ENCODE results near the gene UVRAG. TPM values are rescaled to one million over a fixed set of nuclear protein-coding genes. Genes with fewer than 3 reads are reported as not detected.

Gene UVRAG
- total RNA-seq, 1 donor from 2014 or later, result 34.0 TPM

DNA sequence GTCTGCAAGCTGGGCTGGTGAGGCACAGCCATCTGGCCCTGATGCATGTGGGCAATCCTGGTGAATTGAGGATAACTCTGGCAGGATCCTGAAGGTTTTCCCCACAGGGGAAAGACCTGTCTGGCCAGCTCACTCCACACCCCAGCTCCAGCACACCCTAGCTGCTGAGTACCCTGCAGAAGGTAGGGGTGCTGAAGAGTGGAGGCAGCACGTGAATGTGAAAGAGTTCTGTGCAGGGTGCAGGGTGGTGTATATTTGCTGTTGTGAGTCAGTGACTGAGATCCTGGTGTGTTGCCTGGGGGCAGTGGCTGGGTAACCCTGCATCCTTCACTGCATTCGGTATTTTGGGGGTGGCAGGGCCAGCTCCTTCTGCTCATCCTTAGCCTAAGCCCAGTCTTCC, 24.0 kb upstream of the UVRAG start:
- Mint-ChIP-seq H3K4me3 (no peak overlapping the region), H3K4me1 (peaks cover 5% of the 10 kb centered on the region), H3K36me3 (no peaks in the 10 kb centered on the region), H3K27ac (no peak overlapping the region), H3K27me3 (ENCODE audit: insufficient read depth, low read depth) (peaks cover 5% of the 10 kb centered on the region), H3K9me3 (no peaks in the 10 kb centered on the region)
- H2AFZ ChIP-seq (replicated peaks), result no peak overlapping the region
- H3F3A ChIP-seq (ENCODE audit: low read depth), result no peaks in the 10 kb centered on the region
- no peak for DNase-seq (ENCODE audit: low spot score)
- no peaks in the 10 kb centered on the region for H3K79me2 ChIP-seq (ENCODE audit: low read depth)
- no peaks in the 10 kb centered on the region for H3K27me3 ChIP-seq
- TF ChIP-seq, protein P1, sequence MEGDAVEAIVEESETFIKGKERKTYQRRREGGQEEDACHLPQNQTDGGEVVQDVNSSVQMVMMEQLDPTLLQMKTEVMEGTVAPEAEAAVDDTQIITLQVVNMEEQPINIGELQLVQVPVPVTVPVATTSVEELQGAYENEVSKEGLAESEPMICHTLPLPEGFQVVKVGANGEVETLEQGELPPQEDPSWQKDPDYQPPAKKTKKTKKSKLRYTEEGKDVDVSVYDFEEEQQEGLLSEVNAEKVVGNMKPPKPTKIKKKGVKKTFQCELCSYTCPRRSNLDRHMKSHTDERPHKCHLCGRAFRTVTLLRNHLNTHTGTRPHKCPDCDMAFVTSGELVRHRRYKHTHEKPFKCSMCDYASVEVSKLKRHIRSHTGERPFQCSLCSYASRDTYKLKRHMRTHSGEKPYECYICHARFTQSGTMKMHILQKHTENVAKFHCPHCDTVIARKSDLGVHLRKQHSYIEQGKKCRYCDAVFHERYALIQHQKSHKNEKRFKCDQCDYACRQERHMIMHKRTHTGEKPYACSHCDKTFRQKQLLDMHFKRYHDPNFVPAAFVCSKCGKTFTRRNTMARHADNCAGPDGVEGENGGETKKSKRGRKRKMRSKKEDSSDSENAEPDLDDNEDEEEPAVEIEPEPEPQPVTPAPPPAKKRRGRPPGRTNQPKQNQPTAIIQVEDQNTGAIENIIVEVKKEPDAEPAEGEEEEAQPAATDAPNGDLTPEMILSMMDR (IDR thresholded peaks at IDR 0.05), result no peak
- no peak for TF ChIP-seq EZH2 (IDR thresholded peaks at IDR 0.05)
- TF ChIP-seq EZH2phosphoT487 (IDR thresholded peaks at IDR 0.05), result no peak
- no peak overlapping the region for H3K27ac ChIP-seq
- H3K4me2 ChIP-seq, result no peak overlapping the region
- H3K9me3 ChIP-seq (ENCODE audit: low read depth), result no peaks in the 10 kb centered on the region
- peaks cover 7% of the 10 kb centered on the region for H3K4me1 ChIP-seq
- H3K4me3 ChIP-seq, result no peak overlapping the region
- H3K9ac ChIP-seq, result no peak overlapping the region
- no peaks in the 10 kb centered on the region for H3K36me3 ChIP-seq
- H4K20me1 ChIP-seq (ENCODE audit: low read depth), result no peaks in the 10 kb centered on the region

DNA sequence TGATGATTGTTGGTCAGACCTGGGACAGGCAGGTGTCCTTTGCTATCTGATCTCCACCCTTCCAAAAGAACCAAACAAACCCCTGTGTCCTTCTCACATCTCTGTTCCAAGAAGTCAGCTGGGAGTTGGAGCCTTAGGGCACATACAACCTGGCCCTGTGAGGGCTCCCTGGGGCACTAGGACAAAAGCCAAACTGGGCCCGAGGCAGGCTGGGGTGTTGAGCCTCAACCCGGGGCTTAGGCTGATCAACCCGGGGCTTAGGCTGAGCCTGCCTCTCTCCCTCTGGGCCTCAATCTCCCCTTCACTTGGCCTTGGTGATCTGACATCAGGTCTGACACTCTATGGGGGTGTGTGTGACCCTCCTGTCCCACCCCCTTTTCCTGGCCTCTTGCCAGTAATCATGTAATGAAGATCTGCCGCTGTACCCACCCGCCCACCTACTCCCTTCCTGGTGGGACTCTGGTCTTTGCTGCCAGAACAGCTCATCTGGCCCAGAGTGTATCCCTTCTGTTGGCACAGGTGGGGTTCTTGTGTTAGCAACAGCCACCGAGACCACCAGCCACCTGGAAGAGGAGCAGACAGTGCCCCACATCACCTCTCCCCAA, 22.8 kb upstream of the UVRAG start:
- Histone ChIP-seq H3K27ac (no peak overlapping the region), H2AFZ (replicated peaks) (no peak overlapping the region), H3K4me2 (no peak overlapping the region), H3K36me3 (no peaks in the 10 kb centered on the region), H3K79me2 (ENCODE audit: low read depth) (no peaks in the 10 kb centered on the region), H3F3A (ENCODE audit: low read depth) (no peaks in the 10 kb centered on the region), H4K20me1 (ENCODE audit: low read depth) (no peaks in the 10 kb centered on the region), H3K4me3 (no peak overlapping the region), H3K4me1 (peaks cover 6% of the 10 kb centered on the region), H3K9me3 (ENCODE audit: low read depth) (no peaks in the 10 kb centered on the region), H3K27me3 (no peaks in the 10 kb centered on the region), H3K9ac (no peak overlapping the region)
- H3K9me3 Mint-ChIP-seq, result no peaks in the 10 kb centered on the region
- no peaks in the 10 kb centered on the region for H3K36me3 Mint-ChIP-seq
- H3K4me1 Mint-ChIP-seq, result peaks cover 10% of the 10 kb centered on the region
- peaks cover 5% of the 10 kb centered on the region for H3K27me3 Mint-ChIP-seq (ENCODE audit: insufficient read depth, low read depth)
- H3K27ac Mint-ChIP-seq, result peak overlapping the region; percentile 43
- no peak for TF ChIP-seq EZH2phosphoT487 (IDR thresholded peaks at IDR 0.05)
- no peak for TF ChIP-seq EZH2 (IDR thresholded peaks at IDR 0.05)
- TF ChIP-seq, protein P1 (IDR thresholded peaks at IDR 0.05), result no peak
- H3K4me3 Mint-ChIP-seq, result no peak overlapping the region
- DNase-seq (ENCODE audit: low spot score), result no peak

DNA sequence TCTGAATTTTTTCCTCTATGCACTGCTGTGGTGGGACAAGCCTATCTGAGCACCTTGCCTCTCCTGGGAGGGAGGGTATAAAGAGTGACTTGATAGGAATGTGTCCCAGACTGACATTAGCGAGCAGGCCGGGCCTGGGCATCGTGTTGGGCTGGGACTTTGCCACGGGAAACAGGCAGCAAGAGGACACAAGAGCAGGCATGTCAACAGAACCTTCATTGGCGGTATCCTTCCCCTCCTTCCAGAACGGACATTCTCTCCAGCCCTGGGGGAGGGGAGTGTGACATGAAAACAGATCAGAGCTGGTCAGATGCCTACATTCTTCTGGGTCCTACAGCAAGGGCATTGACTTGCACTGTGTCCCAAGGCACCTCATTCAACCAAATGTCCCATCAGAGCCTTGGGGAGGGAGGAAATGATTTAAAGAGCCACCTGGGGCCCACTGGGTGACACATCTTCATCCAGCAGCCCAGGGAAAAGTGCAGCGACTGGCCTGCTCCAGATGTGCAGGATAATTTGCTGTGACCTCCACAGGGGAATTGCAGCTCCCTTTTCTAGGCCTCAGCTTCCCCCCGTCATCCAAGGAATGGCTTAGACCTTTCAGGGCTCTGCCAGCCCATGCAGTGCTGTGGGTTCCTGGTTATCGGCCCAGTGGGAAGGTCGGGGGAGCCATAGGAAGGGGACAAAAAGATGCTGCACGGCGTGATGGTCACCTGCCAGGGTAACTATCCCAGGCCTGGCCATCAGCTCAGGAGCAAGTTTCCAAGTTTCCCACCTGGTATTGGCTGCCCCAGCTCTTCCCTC, 21.8 kb upstream of the UVRAG start:
- Histone ChIP-seq H3K27ac (no peak overlapping the region), H3K79me2 (ENCODE audit: low read depth) (no peaks in the 10 kb centered on the region), H3K9me3 (ENCODE audit: low read depth) (no peaks in the 10 kb centered on the region), H3K4me1 (no peaks in the 10 kb centered on the region), H3K4me3 (no peak overlapping the region), H3K4me2 (no peak overlapping the region), H3K36me3 (no peaks in the 10 kb centered on the region), H3F3A (ENCODE audit: low read depth) (no peaks in the 10 kb centered on the region), H4K20me1 (ENCODE audit: low read depth) (no peaks in the 10 kb centered on the region), H3K27me3 (no peaks in the 10 kb centered on the region), H2AFZ (replicated peaks) (no peak overlapping the region), H3K9ac (no peak overlapping the region)
- TF ChIP-seq EZH2 (IDR thresholded peaks at IDR 0.05), result no peak
- TF ChIP-seq, protein P1 (IDR thresholded peaks at IDR 0.05), result no peak
- no peak for TF ChIP-seq EZH2phosphoT487 (IDR thresholded peaks at IDR 0.05)
- Mint-ChIP-seq H3K4me1 (peaks cover 10% of the 10 kb centered on the region), H3K4me3 (no peak overlapping the region), H3K27me3 (ENCODE audit: insufficient read depth, low read depth) (peaks cover 9% of the 10 kb centered on the region), H3K9me3 (no peaks in the 10 kb centered on the region), H3K27ac (no peak overlapping the region), H3K36me3 (no peaks in the 10 kb centered on the region)
- no peak for DNase-seq (ENCODE audit: low spot score)

All from neural progenitor cell (in vitro differentiated cells).